Epithelial cell of esophagus (primary cell): Measurements from ENCODE around the gene MAML3.

Source experiments
- DNase-seq: peaks from one replicate; pipeline ENCODE4 v3.0.0; 2010; ENCODE audit warnings: low read depth
- H3K4me3 ChIP-seq: 2 replicates; pipeline ENCODE4 v1.5.1; 2011; ENCODE audit warnings: mild to moderate bottlenecking, low read length, control low read depth
- TF ChIP-seq, protein P1 (sequence below): IDR thresholded peaks from 2 replicates; pipeline ENCODE4 v1.5.1; 2011; ENCODE audit warnings: low read depth, mild to moderate bottlenecking, low read length, control low read depth, inconsistent platforms; ENCODE audit not compliant: insufficient read depth; ENCODE audit errors: missing control alignments

MAML3 gene

DNA sequence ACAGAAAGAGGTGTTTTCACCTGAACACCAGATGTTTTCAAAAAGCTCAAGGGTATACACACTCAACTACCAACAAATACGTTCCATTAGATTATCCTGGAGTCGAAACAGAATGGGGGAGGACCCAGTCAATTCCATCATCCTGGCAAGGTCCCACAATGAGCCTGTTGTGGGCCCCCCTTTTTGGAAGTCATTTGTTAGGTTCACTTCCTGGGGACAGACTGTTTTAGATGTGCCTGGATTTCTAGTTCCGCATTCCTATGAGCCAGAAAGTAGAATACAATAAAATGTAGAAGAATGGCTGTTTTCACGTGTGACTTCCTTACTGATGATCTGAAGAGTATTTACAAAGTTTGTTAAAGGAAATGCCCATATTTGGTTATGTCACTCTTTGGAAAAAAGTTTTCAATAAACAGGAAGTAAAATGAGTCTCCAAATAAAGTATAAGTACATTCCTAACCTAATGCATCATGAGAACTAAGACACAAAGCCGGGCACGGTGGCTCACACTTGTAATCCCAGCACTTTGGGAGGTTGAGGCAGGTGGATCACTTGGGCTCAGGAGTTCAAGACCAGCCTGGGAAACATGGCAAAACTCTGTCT, 192.5 kb downstream of the MAML3 start:
- TF ChIP-seq, protein P1, sequence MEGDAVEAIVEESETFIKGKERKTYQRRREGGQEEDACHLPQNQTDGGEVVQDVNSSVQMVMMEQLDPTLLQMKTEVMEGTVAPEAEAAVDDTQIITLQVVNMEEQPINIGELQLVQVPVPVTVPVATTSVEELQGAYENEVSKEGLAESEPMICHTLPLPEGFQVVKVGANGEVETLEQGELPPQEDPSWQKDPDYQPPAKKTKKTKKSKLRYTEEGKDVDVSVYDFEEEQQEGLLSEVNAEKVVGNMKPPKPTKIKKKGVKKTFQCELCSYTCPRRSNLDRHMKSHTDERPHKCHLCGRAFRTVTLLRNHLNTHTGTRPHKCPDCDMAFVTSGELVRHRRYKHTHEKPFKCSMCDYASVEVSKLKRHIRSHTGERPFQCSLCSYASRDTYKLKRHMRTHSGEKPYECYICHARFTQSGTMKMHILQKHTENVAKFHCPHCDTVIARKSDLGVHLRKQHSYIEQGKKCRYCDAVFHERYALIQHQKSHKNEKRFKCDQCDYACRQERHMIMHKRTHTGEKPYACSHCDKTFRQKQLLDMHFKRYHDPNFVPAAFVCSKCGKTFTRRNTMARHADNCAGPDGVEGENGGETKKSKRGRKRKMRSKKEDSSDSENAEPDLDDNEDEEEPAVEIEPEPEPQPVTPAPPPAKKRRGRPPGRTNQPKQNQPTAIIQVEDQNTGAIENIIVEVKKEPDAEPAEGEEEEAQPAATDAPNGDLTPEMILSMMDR = no peak
- no peak overlapping the region for H3K4me3 ChIP-seq
- peak; percentile 24 for DNase-seq

DNA sequence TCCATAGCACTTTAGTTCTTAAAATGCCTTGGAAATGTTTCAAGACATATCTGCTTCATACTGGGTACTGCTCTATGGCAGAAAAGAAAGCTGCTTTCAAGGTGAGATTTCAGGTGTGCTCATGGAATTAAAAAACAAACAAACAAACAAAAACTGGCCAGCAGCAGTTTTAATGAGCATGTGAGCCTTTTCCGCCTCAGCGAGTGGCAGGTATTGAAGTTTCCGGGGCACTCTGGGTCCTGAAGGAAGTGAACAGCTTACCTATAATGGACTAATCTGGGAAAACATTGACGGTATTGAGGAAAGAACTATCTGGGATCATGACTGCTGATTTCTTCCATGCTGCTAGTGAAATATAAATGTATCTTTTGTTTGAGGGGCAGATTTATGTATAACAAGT, 194.6 kb downstream of the MAML3 start:
- no peak overlapping the region for H3K4me3 ChIP-seq
- DNase-seq = no peak
- TF ChIP-seq, protein P1 = no peak

DNA sequence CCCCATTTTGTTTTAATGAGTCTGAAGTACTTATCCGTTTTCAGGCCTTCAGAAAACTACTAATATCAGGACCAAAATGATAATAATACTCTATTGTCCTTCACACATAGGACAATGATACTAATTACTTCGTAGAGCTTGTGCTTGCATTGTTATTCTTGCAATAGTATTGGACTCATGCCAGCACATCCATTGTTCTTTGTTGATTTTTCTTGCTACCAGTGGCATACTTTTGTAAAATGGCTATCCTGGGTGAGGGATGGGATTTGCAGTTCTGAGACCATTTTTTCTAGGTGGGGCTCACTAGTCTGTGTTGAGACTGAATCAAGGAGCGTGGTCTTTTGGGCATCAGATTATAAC, 195.3 kb downstream of the MAML3 start:
- peak; percentile 25 for DNase-seq
- H3K4me3 ChIP-seq = no peak overlapping the region
- TF ChIP-seq, protein P1 = no peak

DNA sequence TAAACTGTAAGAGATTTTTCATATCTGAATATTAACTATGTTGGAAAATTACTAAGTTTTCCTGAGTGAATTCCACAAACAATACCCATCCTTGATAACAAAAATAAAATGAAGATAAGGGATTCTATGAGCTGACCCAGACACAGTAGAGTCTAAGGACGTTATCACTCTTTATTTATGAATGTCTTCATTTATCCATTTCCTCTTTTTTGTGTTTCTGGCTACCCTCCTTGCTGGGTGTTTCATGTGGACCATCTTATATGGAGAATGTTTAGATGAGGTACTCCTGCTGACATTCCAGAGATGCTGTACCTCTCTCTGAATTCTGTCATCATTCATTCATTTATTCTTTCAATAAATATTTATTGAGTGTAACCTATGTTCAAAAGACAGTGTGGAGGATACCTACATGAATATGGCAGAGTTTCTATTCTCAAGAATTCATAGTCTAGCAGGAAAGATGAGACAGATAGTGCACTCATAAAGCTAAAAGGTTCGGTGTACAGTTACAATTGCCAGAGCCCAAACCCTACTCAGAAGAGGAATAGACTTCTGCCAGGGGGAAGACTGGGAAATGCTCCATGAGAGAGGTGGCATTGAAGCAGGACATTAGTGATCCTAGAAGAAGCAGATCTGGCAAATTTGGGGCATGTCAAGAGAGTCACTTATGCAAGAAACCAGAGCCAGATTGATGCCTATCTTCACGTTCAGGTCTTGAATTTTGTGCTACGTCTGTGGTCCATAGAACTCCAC, 195.8 kb downstream of the MAML3 start:
- H3K4me3 ChIP-seq = no peak overlapping the region
- DNase-seq = no peak
- TF ChIP-seq, protein P1 = no peak

GRCh38 chr4:139957065-139957464, 196.9 kb downstream of the MAML3 start:
- TF ChIP-seq, protein P1 = no peak

GRCh38 chr4:139956507-139957017, 197.4 kb downstream of the MAML3 start:
- TF ChIP-seq, protein P1 = no peak
- H3K4me3 ChIP-seq = no peak overlapping the region
- DNase-seq = no peak

More at GRCh38 chr4:139957065-139957464, 196.9 kb downstream of the MAML3 start:
- no peak for DNase-seq
- no peak overlapping the region for H3K4me3 ChIP-seq
